ENCODE data around the gene NCKAP5. TPM values are rescaled to one million over a fixed set of nuclear protein-coding genes. Genes with fewer than 3 reads are reported as not detected.

NCKAP5 gene
- total RNA-seq, 4 donors from 2014 or later = 2.7 to 11.7 (median 5.6) TPM

DNA sequence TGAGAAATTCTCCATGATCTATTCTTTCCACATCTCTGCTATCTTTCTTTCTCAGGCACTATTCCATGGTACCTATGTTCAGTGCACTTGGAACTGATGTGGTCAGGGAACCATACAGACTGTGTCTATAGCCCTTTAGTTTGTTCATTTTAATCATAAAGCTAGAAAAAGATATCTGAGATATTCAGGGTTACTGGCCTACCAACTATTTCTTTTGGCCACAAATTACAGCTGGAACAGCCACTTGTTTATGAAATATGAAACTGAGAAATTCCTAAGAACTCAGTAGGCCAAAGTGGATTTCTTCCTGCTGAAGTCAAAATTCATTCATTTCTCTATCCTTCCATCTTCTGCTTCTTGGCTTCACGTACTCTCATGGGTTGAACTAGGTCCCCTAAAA, 875.4 kb downstream of the NCKAP5 start:
- Histone ChIP-seq H3K4me3 (no peak overlapping the region), H3K4me1 (peaks cover 0 to 6% (median 0%) of the 10 kb centered on the region in 4 donors), H3K27me3 (no peaks in the 10 kb centered on the region), H3K27ac (no peak overlapping the region), H3K9me3 (no peaks in the 10 kb centered on the region), H3K36me3 (no peaks in the 10 kb centered on the region)
- no peak for DNase-seq (ENCODE audit: low spot score in 2 of 2)
- no peak for TF ChIP-seq CTCF (IDR thresholded peaks at IDR 0.05)
- 54 to 69% methylated on average over 1 of the region's 1 CpG for WGBS, 2 donors

GRCh38 chr2:132691556-132691955, 876.7 kb downstream of the NCKAP5 start:
- Histone ChIP-seq H3K27me3 (no peaks in the 10 kb centered on the region), H3K4me1 (no peaks in the 10 kb centered on the region), H3K27ac (no peak overlapping the region), H3K36me3 (no peaks in the 10 kb centered on the region), H3K4me3 (no peak overlapping the region), H3K9me3 (no peaks in the 10 kb centered on the region)
- WGBS, 2 donors = 86 to 91% methylated on average over 4 of the region's 4 CpGs
- TF ChIP-seq EP300 (IDR thresholded peaks at IDR 0.05) (no peak), CTCF (IDR thresholded peaks at IDR 0.05) (no peak), POLR2A (IDR thresholded peaks at IDR 0.05) (no peak)
- DNase-seq (ENCODE audit: low spot score in 2 of 2) = no peak

DNA sequence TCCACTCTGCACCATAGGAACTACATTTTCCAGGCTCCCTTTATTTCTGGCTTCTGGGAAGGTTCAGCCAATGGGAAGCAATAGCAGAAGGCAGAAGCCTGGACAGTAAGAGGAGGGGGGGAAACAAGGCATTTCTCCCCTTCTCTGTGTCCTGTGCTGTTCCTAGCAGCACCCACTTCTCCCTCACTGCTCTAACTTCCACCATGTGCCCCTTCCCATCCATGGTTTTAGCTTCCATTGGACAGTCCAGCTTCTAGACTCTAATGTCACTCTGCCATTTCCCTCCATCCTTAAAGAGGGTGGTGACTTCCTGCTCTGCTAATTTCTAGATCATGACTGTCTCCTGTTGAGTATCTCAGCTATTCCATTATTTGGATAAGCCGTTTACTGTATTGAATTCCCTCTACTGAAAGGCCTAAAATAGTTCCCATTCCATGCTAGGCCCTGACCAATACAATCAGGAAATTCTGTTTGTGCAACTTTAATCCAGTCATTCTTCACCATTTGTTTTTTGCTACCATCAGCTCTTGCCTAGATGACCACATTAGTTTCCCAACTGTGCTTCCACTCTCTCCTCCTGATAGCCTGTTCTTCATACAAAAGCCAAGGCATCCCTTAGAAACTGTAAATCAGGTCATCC, 877.5 kb downstream of the NCKAP5 start:
- WGBS, 2 donors = 28 to 39% methylated on average over 1 of the region's 1 CpG
- Histone ChIP-seq H3K27me3 (no peaks in the 10 kb centered on the region), H3K4me1 (no peaks in the 10 kb centered on the region), H3K27ac (no peak overlapping the region), H3K36me3 (no peaks in the 10 kb centered on the region), H3K4me3 (no peak overlapping the region), H3K9me3 (no peaks in the 10 kb centered on the region)
- no peak for TF ChIP-seq EP300 (IDR thresholded peaks at IDR 0.05)
- no peak for TF ChIP-seq CTCF (IDR thresholded peaks at IDR 0.05)
- no peak for TF ChIP-seq POLR2A (IDR thresholded peaks at IDR 0.05)
- DNase-seq (ENCODE audit: low spot score in 2 of 2) = no peak

DNA sequence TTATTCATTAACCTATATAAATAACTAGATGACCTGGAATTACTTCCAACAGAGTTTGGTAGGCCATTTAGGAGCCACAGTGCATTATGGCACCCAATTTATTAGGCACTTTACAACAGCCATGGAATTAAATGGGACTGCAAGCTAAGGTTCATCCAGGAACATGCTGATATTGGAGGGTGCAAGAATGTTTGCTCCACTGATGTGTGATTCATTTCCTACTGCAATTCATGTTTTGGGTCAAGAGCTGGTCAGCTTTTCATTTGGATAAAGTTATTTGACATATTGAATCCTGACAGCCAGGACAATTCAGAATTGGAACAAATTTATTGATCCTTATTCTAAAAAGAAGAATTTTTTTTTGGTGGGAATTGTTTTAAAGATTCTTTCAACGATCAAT, 886.5 kb downstream of the NCKAP5 start:
- H3K9me3 ChIP-seq = no peaks in the 10 kb centered on the region
- TF ChIP-seq POLR2A (IDR thresholded peaks at IDR 0.05) (no peak), EP300 (IDR thresholded peaks at IDR 0.05) (no peak), CTCF (IDR thresholded peaks at IDR 0.05) (no peak)
- H3K27ac ChIP-seq = no peak overlapping the region
- no peak for DNase-seq (ENCODE audit: low spot score in 2 of 2)
- H3K4me1 ChIP-seq = no peaks in the 10 kb centered on the region
- H3K27me3 ChIP-seq = no peaks in the 10 kb centered on the region
- H3K36me3 ChIP-seq = no peaks in the 10 kb centered on the region
- 64 to 70% methylated on average over 1 of the region's 1 CpG for WGBS, 2 donors
- no peak overlapping the region for H3K4me3 ChIP-seq

DNA sequence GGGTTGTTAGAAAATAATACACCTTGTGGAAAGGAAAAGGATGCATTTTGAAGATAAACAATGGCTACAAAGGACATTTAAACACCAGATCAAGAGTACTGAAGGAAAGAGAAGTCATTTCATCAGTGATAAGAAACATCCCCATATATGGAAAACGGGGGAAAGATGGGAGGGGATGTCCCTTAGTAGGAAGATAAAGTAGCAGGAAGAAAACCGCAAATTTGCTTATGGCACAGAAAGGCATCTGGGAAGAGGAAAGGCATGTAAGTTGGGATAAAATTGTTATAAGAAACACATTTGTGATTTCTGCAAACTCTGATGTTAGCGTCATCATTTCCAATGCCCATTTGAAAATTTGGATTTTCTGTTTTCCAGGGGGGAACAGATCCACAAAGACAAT, 887.7 kb downstream of the NCKAP5 start:
- no peak overlapping the region for H3K27ac ChIP-seq
- no peaks in the 10 kb centered on the region for H3K9me3 ChIP-seq
- TF ChIP-seq POLR2A (IDR thresholded peaks at IDR 0.05) (no peak), CTCF (IDR thresholded peaks at IDR 0.05) (no peak), EP300 (IDR thresholded peaks at IDR 0.05) (no peak)
- DNase-seq (ENCODE audit: low spot score in 2 of 2) = no peak
- no peaks in the 10 kb centered on the region for H3K4me1 ChIP-seq
- no peaks in the 10 kb centered on the region for H3K27me3 ChIP-seq
- H3K36me3 ChIP-seq = no peaks in the 10 kb centered on the region
- WGBS, 2 donors = 84 to 85% methylated on average over 3 of the region's 3 CpGs
- no peak overlapping the region for H3K4me3 ChIP-seq
